NB4 (cell line): ENCODE measurements around the gene UBR3.

Experiments
- MAX ChIP-seq: IDR thresholded peaks from 2 replicates; pipeline ENCODE4 v1.6.1; 2011; ENCODE audit warnings: low read depth, low read length
- MYC ChIP-seq: IDR thresholded peaks from 2 replicates; pipeline ENCODE4 v1.6.1; 2011; ENCODE audit warnings: low read depth, low read length
- POLR2A ChIP-seq: IDR thresholded peaks from 2 replicates; pipeline ENCODE4 v1.6.1; 2011; ENCODE audit warnings: mild to moderate bottlenecking; ENCODE audit not compliant: insufficient read length; ENCODE audit errors: extremely low read depth
- TF ChIP-seq, protein P1 (sequence below): IDR thresholded peaks from one replicate; pipeline ENCODE4 v1.5.1; 2012; ENCODE audit warnings: low read depth, low read length

- no peak for TF ChIP-seq POLR2A
- TF ChIP-seq, protein P1, sequence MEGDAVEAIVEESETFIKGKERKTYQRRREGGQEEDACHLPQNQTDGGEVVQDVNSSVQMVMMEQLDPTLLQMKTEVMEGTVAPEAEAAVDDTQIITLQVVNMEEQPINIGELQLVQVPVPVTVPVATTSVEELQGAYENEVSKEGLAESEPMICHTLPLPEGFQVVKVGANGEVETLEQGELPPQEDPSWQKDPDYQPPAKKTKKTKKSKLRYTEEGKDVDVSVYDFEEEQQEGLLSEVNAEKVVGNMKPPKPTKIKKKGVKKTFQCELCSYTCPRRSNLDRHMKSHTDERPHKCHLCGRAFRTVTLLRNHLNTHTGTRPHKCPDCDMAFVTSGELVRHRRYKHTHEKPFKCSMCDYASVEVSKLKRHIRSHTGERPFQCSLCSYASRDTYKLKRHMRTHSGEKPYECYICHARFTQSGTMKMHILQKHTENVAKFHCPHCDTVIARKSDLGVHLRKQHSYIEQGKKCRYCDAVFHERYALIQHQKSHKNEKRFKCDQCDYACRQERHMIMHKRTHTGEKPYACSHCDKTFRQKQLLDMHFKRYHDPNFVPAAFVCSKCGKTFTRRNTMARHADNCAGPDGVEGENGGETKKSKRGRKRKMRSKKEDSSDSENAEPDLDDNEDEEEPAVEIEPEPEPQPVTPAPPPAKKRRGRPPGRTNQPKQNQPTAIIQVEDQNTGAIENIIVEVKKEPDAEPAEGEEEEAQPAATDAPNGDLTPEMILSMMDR, result peak; percentile 33
- TF ChIP-seq MYC, result no peak
- no peak for TF ChIP-seq MAX
Observed at GRCh38 chr2:169928463-169928864, 101.2 kb downstream of the UBR3 start.
